ENCODE measurements around the gene BRD2. TPM values are rescaled to one million over a fixed set of nuclear protein-coding genes. Genes with fewer than 3 reads are reported as not detected.

BRD2 gene
- total and polyA plus RNA-seq, 9 of the 15 experiments (the other 6 are each of a cell fraction or from before 2014, with no cell fraction given) = 19.0 to 252 (median 181) TPM

GRCh38 chr6:32938494-32938893, 29.9 kb upstream of the BRD2 start:
- no peak overlapping the region for H2AFZ ChIP-seq (ENCODE audit: low read depth, low read length)
- peaks cover 27 to 41% of the 10 kb centered on the region in 2 experiments for H3K27me3 ChIP-seq (ENCODE audit: control insufficient read depth in 2 of 2, insufficient read depth in 2 of 2, low read length in 2 of 2)
- POLR2A ChIA-PET = interaction anchor here (0.9 to 3.7 kb wide), 4 partner anchors 12 to 46 kb away, joined by 3 to 21 read pairs (median 5); no protein-coding TSS in a partner anchor
- H3K4me1 ChIP-seq (replicated peaks in 1 of 2; ENCODE audit: control insufficient read depth in 2 of 2, insufficient read depth in 2 of 2, low read length in 2 of 2) = no peaks in the 10 kb centered on the region
- FAIRE-seq (no peak), DNase-seq (ENCODE audit: extremely low read depth in 1 of 4, low spot score in 3 of 4) (peak in 1 of 4 experiments; percentile 3), ATAC-seq (no peak)
- intact Hi-C loops (cut with micrococcal nuclease) (no loop called here), in situ Hi-C loops (cut with MboI) (loop anchor here (5.0 to 10.0 kb wide), 2 partner anchors 46 to 56 kb away; no protein-coding TSS in a partner anchor)
- 2% methylated on average over 7 of the region's 7 CpGs for WGBS (ENCODE audit: insufficient coverage, low coverage, missing lambda C conversion rate)
- H3K9me1 ChIP-seq (ENCODE audit: control insufficient read depth, insufficient read depth, low read length) = no peaks in the 10 kb centered on the region
- no peak overlapping the region for H3K4me3 ChIP-seq
- no peaks in the 10 kb centered on the region for H3K36me3 ChIP-seq (ENCODE audit: control insufficient read depth, insufficient read depth, low read length)
- no peak overlapping the region for H3K4me2 ChIP-seq (ENCODE audit: insufficient read depth, low read length)
- no peaks in the 10 kb centered on the region for H4K20me1 ChIP-seq (replicated peaks; ENCODE audit: control insufficient read depth, insufficient read depth, low read length)
- TF ChIP-seq RAD21 (CRISPR knock-in tag; conservative IDR thresholded peaks at IDR 0.05 in 1 of 2, IDR thresholded peaks at IDR 0.05 in 1 of 2) = no peak
- TF ChIP-seq CEBPB (tag; IDR thresholded peaks at IDR 0.05) = peak; percentile 79
- no peak for TF ChIP-seq CEBPG (CRISPR knock-in tag; IDR thresholded peaks at IDR 0.05)
- peak in 1 of 2 experiments; percentile 29; a peak in 1 of 4 replicates for TF ChIP-seq CEBPG (tag; conservative IDR thresholded peaks at IDR 0.05 in 1 of 2, IDR thresholded peaks at IDR 0.05 in 1 of 2)
- TF ChIP-seq ZNF174 (CRISPR knock-in tag; IDR thresholded peaks at IDR 0.05) = no peak
- no peak for TF ChIP-seq STAT5A (IDR thresholded peaks at IDR 0.05; ENCODE audit: borderline replicate concordance, low read length)
- TF ChIP-seq IRF1 (CRISPR knock-in tag; IDR thresholded peaks at IDR 0.05; ENCODE audit: borderline replicate concordance) = no peak
- H3K9me3 ChIP-seq (replicated peaks; ENCODE audit: control insufficient read depth, insufficient read depth, low read depth, low read length) = no peaks in the 10 kb centered on the region
- no peaks in the 10 kb centered on the region for H3K79me2 ChIP-seq (ENCODE audit: control insufficient read depth, insufficient read depth, low read length)
- H3K9ac ChIP-seq (ENCODE audit: insufficient read depth in 1 of 2, low read depth in 2 of 2, low read length in 2 of 2) = no peak overlapping the region
- H3K27ac ChIP-seq (ENCODE audit: extremely low read depth, low read depth, low read length) = no peak overlapping the region
- CTCF ChIA-PET (ENCODE audit: low intra/inter-chr PET ratio) = no interaction called here
- BruUV-seq (replicated peaks) = no TSS peak

Measured in K562 (cell line).